GM18499 (cell line): ENCODE results near the gene IL21R.

ENCODE experiments used
- ATAC-seq: cut with Tn5 transposase; IDR thresholded peaks from one replicate; pipeline ENCODE4 v1.9.1; 2021; ENCODE audit warnings: moderate number of reproducible peaks; ENCODE audit not compliant: insufficient read depth, unreplicated experiment

Gene IL21R

DNA sequence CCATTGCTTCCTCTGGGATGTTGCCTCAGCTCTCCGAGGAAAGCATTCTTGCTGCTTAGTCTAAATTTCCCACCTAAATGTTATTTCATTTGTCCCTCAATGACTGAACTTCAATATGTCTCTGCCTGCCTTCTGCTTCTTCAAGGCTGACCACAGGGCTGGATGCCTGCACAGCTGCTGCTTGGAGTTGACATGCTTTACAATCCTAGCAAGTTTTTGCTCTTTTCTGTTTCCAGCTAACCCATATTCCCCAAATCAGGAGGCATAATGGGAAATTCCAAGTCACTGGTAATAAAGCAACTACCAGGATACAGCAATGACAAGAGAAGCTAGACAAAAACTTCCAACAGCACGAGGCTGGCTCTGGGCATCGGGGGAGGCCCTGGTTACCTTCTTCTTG lies 98.8 kb downstream of the IL21R start:
- no peak for ATAC-seq
